Fibroblast of lung (primary cell): Measurements from ENCODE around the gene APOL3. TPM values are rescaled to one million over a fixed set of nuclear protein-coding genes. Genes with fewer than 3 reads are reported as not detected.
"Not testable (repeated sequence)": the region's sequence is repeated elsewhere in the genome, so short reads cannot be mapped to it uniquely, and the experiment has no call there.

Experiments used
- DNase-seq, 2 donors: peaks; one replicate each; pipeline versions ENCODE4 v3.0.0 to v3.0.0-alpha.2; 2010; ENCODE audit warnings: low read depth in 2 of 2
- H2AFZ ChIP-seq: 2 replicates; pipeline ENCODE4 v1.5.1; 2012; ENCODE audit warnings: low read length, control low read depth, inconsistent platforms
- H3K27ac ChIP-seq: 2 replicates; pipeline ENCODE4 v1.5.1; 2011; ENCODE audit warnings: low read length, control low read depth; ENCODE audit not compliant: insufficient read depth
- H3K27me3 ChIP-seq: 2 replicates; pipeline ENCODE4 v1.5.1; 2011; ENCODE audit warnings: mild to moderate bottlenecking, low read length; ENCODE audit not compliant: control insufficient read depth, insufficient read depth
- H3K36me3 ChIP-seq: 2 replicates; pipeline ENCODE4 v1.5.1; 2011; ENCODE audit warnings: low read length; ENCODE audit not compliant: control insufficient read depth, insufficient read depth
- H3K4me1 ChIP-seq: 2 replicates; pipeline ENCODE4 v1.5.1; 2011; ENCODE audit warnings: low read length; ENCODE audit not compliant: control insufficient read depth, insufficient read depth; ENCODE audit errors: extremely low read depth
- H3K4me2 ChIP-seq: 2 replicates; pipeline ENCODE4 v1.5.1; 2011; ENCODE audit warnings: low read length, control low read depth; ENCODE audit not compliant: insufficient read depth; ENCODE audit errors: extremely low read depth
- H3K4me3 ChIP-seq, 4 experiments: fragments of 200-600 bp in 1 of 4; sonication (generic) in 1 of 4; replicated peaks in 1 of 4; 2 replicates each; pipeline ENCODE4 v1.5.1; 2011 to 2016; ENCODE audit warnings: low read length in 4 of 4, low read depth in 3 of 4, mild to moderate bottlenecking in 3 of 4, control low read depth in 2 of 4, inconsistent platforms in 1 of 4, mixed read lengths in 1 of 4; ENCODE audit not compliant: insufficient read depth in 1 of 4; ENCODE audit errors: control extremely low read depth in 1 of 4
- H3K79me2 ChIP-seq: 2 replicates; pipeline ENCODE4 v1.5.1; 2012; ENCODE audit warnings: mild to moderate bottlenecking, low read length, inconsistent platforms; ENCODE audit not compliant: control insufficient read depth, insufficient read depth
- H3K9ac ChIP-seq: 2 replicates; pipeline ENCODE4 v1.5.1; 2011; ENCODE audit warnings: mild to moderate bottlenecking, low read length, control low read depth; ENCODE audit not compliant: insufficient read depth
- H3K9me3 ChIP-seq: 2 replicates; pipeline ENCODE4 v1.5.1; 2012; ENCODE audit warnings: low read depth, low read length; ENCODE audit not compliant: control insufficient read depth, insufficient read depth
- H4K20me1 ChIP-seq: 2 replicates; pipeline ENCODE4 v1.5.1; 2011; ENCODE audit warnings: low read length; ENCODE audit not compliant: control insufficient read depth, insufficient read depth; ENCODE audit errors: extremely low read depth
- CTCF ChIP-seq, 2 donors: IDR thresholded peaks in 1 of 2; conservative IDR thresholded peaks in 1 of 2; 1 replicate in 1 of 2; 2 replicates in 1 of 2; pipeline ENCODE4 v1.5.1; 2011 to 2012; ENCODE audit warnings: low read length in 2 of 2, control low read depth in 1 of 2, inconsistent platforms in 1 of 2, low read depth in 1 of 2, mild to moderate bottlenecking in 1 of 2
- EZH2 ChIP-seq: IDR thresholded peaks from 2 replicates; pipeline ENCODE4 v1.5.1; 2012; ENCODE audit warnings: low read length, control low read depth, mild to moderate bottlenecking; ENCODE audit errors: missing control alignments
- polyA plus RNA-seq, 2 donors: library from polyadenylated mRNA; depleted of rRNA in 1 of 2; stranded (reverse) in 1 of 2; unstranded in 1 of 2; fragments of >200 nt; gene quantifications; 2 replicates each; pipeline ENCODE4 v1.2.1, GENCODE V29; 2011 to 2012; ENCODE audit warnings: missing spikeins in 1 of 2
- total RNA-seq: library from RNA; depleted of rRNA; stranded (reverse); fragments of >200 nt; gene quantifications from 2 replicates; pipeline ENCODE4 v1.2.1, GENCODE V29; 2014

Gene APOL3
- total and polyA plus RNA-seq, 2 donors (not counting 1 experiment from before 2014, with no cell fraction given): 22.5 to 42.3 TPM

GRCh38 chr22:36102995-36103394, 57.6 kb downstream of the APOL3 start:
- no peaks in the 10 kb centered on the region for H3K79me2 ChIP-seq
- DNase-seq: no peak
- H3K4me2 ChIP-seq: no peak overlapping the region
- no peak for TF ChIP-seq EZH2
- TF ChIP-seq CTCF (conservative IDR thresholded peaks at IDR 0.05 in 1 of 2, IDR thresholded peaks at IDR 0.05 in 1 of 2; ENCODE audit: low read depth in 1 of 2, low read length in 2 of 2): no peak
- H2AFZ ChIP-seq: no peak overlapping the region
- H3K4me1 ChIP-seq: no peaks in the 10 kb centered on the region
- no peak overlapping the region for H3K4me3 ChIP-seq
- H3K27me3 ChIP-seq: no peaks in the 10 kb centered on the region
- no peaks in the 10 kb centered on the region for H4K20me1 ChIP-seq
- no peaks in the 10 kb centered on the region for H3K9me3 ChIP-seq
- no peak overlapping the region for H3K27ac ChIP-seq
- no peak overlapping the region for H3K9ac ChIP-seq
- no peaks in the 10 kb centered on the region for H3K36me3 ChIP-seq

- no peak overlapping the region for H2AFZ ChIP-seq
- H3K4me1 ChIP-seq: no peaks in the 10 kb centered on the region
- no peaks in the 10 kb centered on the region for H3K27me3 ChIP-seq
- TF ChIP-seq EZH2 (no peak), CTCF (conservative IDR thresholded peaks at IDR 0.05 in 1 of 2, IDR thresholded peaks at IDR 0.05 in 1 of 2; ENCODE audit: low read depth in 1 of 2, low read length in 2 of 2) (no peak)
- H3K4me3 ChIP-seq: no peak overlapping the region
- H3K9ac ChIP-seq: no peak overlapping the region
- H3K36me3 ChIP-seq: no peaks in the 10 kb centered on the region
- H3K27ac ChIP-seq: no peak overlapping the region
- no peak overlapping the region for H3K4me2 ChIP-seq
- H3K79me2 ChIP-seq: no peaks in the 10 kb centered on the region
- DNase-seq: no peak
- no peaks in the 10 kb centered on the region for H4K20me1 ChIP-seq
- H3K9me3 ChIP-seq: no peaks in the 10 kb centered on the region
Measured at GRCh38 chr22:36101756-36102155, 58.8 kb downstream of the APOL3 start.

- H2AFZ ChIP-seq, H3K27ac ChIP-seq, H3K79me2 ChIP-seq, H3K4me3 ChIP-seq, DNase-seq, H3K4me2 ChIP-seq, H4K20me1 ChIP-seq, H3K27me3 ChIP-seq, H3K9me3 ChIP-seq, H3K4me1 ChIP-seq, H3K9ac ChIP-seq, H3K36me3 ChIP-seq: not testable (repeated sequence)
Measured at GRCh38 chr22:36100908-36101307, 59.6 kb downstream of the APOL3 start.
